HG02970 (cell line): ENCODE measurements around the gene LDLRAD4.

Experiments used
- ATAC-seq: cut with Tn5 transposase; IDR thresholded peaks from one replicate; pipeline ENCODE4 v1.9.1; 2021; ENCODE audit warnings: mild to moderate bottlenecking, moderate library complexity, moderate number of reproducible peaks; ENCODE audit not compliant: unreplicated experiment, low FRiP score

The LDLRAD4 gene

GRCh38 chr18:13452388-13452811 lies 233.8 kb downstream of the LDLRAD4 start:
- ATAC-seq: no peak

- no peak for ATAC-seq
These were observed 234.5 kb downstream of the LDLRAD4 start for GRCh38 chr18:13452871-13453680.

- ATAC-seq: no peak
These were observed 235.2 kb downstream of the LDLRAD4 start for GRCh38 chr18:13453714-13454113.

GRCh38 chr18:13454363-13455150 lies 236.0 kb downstream of the LDLRAD4 start:
- no peak for ATAC-seq

GRCh38 chr18:13455471-13455870 lies 236.9 kb downstream of the LDLRAD4 start:
- no peak for ATAC-seq

GRCh38 chr18:13455960-13456481 lies 237.5 kb downstream of the LDLRAD4 start:
- ATAC-seq: no peak

GRCh38 chr18:13456736-13457271 lies 238.2 kb downstream of the LDLRAD4 start:
- no peak for ATAC-seq

GRCh38 chr18:13457327-13457726 lies 238.8 kb downstream of the LDLRAD4 start:
- ATAC-seq: no peak

- ATAC-seq: no peak
These were observed 242.4 kb downstream of the LDLRAD4 start for GRCh38 chr18:13460946-13461345.

- no peak for ATAC-seq
These were observed 242.9 kb downstream of the LDLRAD4 start for GRCh38 chr18:13461469-13461868.

GRCh38 chr18:13461936-13462335 lies 243.4 kb downstream of the LDLRAD4 start:
- ATAC-seq: no peak

- no peak for ATAC-seq
These were observed 244.1 kb downstream of the LDLRAD4 start for GRCh38 chr18:13462686-13463085.

GRCh38 chr18:13463526-13464210 lies 245.1 kb downstream of the LDLRAD4 start:
- ATAC-seq: no peak

GRCh38 chr18:13464432-13465123 lies 246.0 kb downstream of the LDLRAD4 start:
- peak; percentile 82 for ATAC-seq

GRCh38 chr18:13465124-13465446 lies 246.5 kb downstream of the LDLRAD4 start:
- peak; percentile 6 for ATAC-seq

- ATAC-seq: no peak
These were observed 246.9 kb downstream of the LDLRAD4 start for GRCh38 chr18:13465476-13465875.

GRCh38 chr18:13470516-13471197 lies 252.1 kb downstream of the LDLRAD4 start:
- no peak for ATAC-seq

- ATAC-seq: no peak
These were observed 252.8 kb downstream of the LDLRAD4 start for GRCh38 chr18:13471198-13471845.
